ACC112 (cell line): Measurements from ENCODE around the gene ACER3.
A peak's percentile ranks its signal among the peaks of the same experiment; 100 is the strongest.
"Not testable (repeated sequence)": the region's sequence is repeated elsewhere in the genome, so short reads cannot be mapped to it uniquely, and the experiment has no call there.

Source experiments
- H2AFZ ChIP-seq: fragments of 200-600 bp; sonication (generic); one replicate; pipeline ENCODE4 v1.6.0; 2017; ENCODE audit warnings: antibody characterized with exemption, low read length; ENCODE audit not compliant: unreplicated experiment
- H3K27ac ChIP-seq: fragments of 200-600 bp; sonication (generic); 2 replicates; pipeline ENCODE4 v1.5.1; 2014; ENCODE audit warnings: low read depth, mild to moderate bottlenecking, antibody characterized with exemption, low read length, moderate library complexity
- H3K27me3 ChIP-seq: fragments of 200-600 bp; sonication (generic); 2 replicates; pipeline ENCODE4 v1.6.1; 2014; ENCODE audit warnings: mild to moderate bottlenecking, antibody characterized with exemption, low read length, moderate library complexity, mixed read lengths; ENCODE audit not compliant: insufficient read depth
- H3K36me3 ChIP-seq: fragments of 200-600 bp; sonication (generic); 2 replicates; pipeline ENCODE4 v1.6.1; 2016; ENCODE audit warnings: mild to moderate bottlenecking, antibody characterized with exemption, low read length, moderate library complexity, mixed read lengths; ENCODE audit not compliant: insufficient read depth
- H3K4me1 ChIP-seq: fragments of 200-600 bp; sonication (generic); one replicate; pipeline ENCODE4 v1.6.1; 2016; ENCODE audit warnings: low read length, mixed read lengths; ENCODE audit not compliant: insufficient read depth, unreplicated experiment, control insufficient read depth
- H3K4me3 ChIP-seq: fragments of 200-600 bp; sonication (generic); 2 replicates; pipeline ENCODE4 v1.5.1; 2014; ENCODE audit warnings: mild to moderate bottlenecking, low read depth, low read length
- H3K79me2 ChIP-seq: fragments of 200-600 bp; sonication (generic); one replicate; pipeline ENCODE4 v1.6.0; 2016; ENCODE audit warnings: low read length; ENCODE audit not compliant: control insufficient read depth, unreplicated experiment, insufficient read depth

Gene ACER3

DNA sequence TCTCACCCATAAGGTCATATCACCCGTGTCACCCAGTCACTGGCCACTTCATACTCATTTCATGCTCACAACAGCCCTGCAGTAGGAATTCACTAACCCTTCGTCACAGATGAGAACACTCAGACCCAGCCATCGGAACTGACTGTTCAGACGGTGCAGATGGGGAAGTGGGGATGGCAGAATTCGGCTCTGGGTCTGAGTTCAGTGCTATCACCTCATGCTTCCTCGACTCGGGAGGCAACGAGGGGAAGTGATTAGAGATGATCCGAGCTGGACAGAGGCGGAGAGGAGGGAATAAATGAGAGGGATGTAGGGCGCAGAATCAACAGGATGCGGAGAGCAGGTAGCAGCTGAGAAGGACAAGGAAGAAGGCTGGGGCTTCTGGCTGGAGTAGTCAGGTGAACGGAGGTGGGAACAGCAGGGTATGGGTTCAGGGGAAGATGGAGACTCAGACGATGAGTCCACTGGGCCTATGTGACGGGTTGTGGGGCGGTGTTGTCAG, 178.2 kb downstream of the ACER3 start:
- Histone ChIP-seq H3K27me3 (peaks cover 9% of the 10 kb centered on the region; the same call in 1 of the 2 replicates), H3K36me3 (no peaks in the 10 kb centered on the region), H3K79me2 (no peaks in the 10 kb centered on the region), H3K4me1 (no peaks in the 10 kb centered on the region), H3K27ac (no peak overlapping the region), H3K4me3 (no peak overlapping the region; the same call in 1 of the 2 replicates), H2AFZ (no peak overlapping the region)

- Histone ChIP-seq H3K27me3 (peaks cover 9% of the 10 kb centered on the region; the same call in 1 of the 2 replicates), H3K4me1 (no peaks in the 10 kb centered on the region), H3K79me2 (no peaks in the 10 kb centered on the region), H3K36me3 (no peaks in the 10 kb centered on the region), H2AFZ (peak overlapping the region; percentile 39), H3K4me3 (peak overlapping the region; percentile 72), H3K27ac (no peak overlapping the region)
These were observed 179.0 kb downstream of the ACER3 start for GRCh38 chr11:77039491-77040400.

DNA sequence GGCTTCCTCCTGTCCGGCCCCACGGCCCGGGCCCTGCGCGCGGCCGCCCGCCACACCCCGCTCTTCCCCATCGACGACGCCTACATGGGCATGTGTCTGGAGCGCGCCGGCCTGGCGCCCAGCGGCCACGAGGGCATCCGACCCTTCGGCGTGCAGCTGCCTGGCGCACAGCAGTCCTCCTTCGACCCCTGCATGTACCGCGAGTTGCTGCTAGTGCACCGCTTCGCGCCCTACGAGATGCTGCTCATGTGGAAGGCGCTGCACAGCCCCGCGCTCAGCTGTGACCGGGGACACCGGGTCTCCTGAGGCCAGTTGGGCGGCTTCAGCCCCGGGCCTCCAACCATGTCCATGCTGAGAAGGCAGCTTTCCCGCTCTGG, 179.7 kb downstream of the ACER3 start:
- no peak overlapping the region for H3K27ac ChIP-seq
- no peaks in the 10 kb centered on the region for H3K4me1 ChIP-seq
- peaks cover 9% of the 10 kb centered on the region; the same call in 1 of the 2 replicates for H3K27me3 ChIP-seq
- H3K4me3 ChIP-seq = peak overlapping the region; percentile 72; the same call in 1 of the 2 replicates
- no peaks in the 10 kb centered on the region for H3K79me2 ChIP-seq
- no peaks in the 10 kb centered on the region for H3K36me3 ChIP-seq
- no peak overlapping the region for H2AFZ ChIP-seq

GRCh38 chr11:77040889-77041288, 180.2 kb downstream of the ACER3 start:
- Histone ChIP-seq H2AFZ (no peak overlapping the region), H3K4me1 (no peaks in the 10 kb centered on the region), H3K27me3 (peaks cover 9% of the 10 kb centered on the region; the same call in 1 of the 2 replicates)

GRCh38 chr11:77042111-77042726, 181.5 kb downstream of the ACER3 start:
- Histone ChIP-seq H3K27ac (no peak overlapping the region), H3K27me3 (peaks cover 6% of the 10 kb centered on the region; the same call in 1 of the 2 replicates), H3K36me3 (no peaks in the 10 kb centered on the region), H2AFZ (no peak overlapping the region), H3K4me1 (no peaks in the 10 kb centered on the region), H3K4me3 (no peak overlapping the region), H3K79me2 (no peaks in the 10 kb centered on the region)

More at GRCh38 chr11:77040889-77041288, 180.2 kb downstream of the ACER3 start:
- Histone ChIP-seq H3K27ac (no peak overlapping the region), H3K36me3 (no peaks in the 10 kb centered on the region), H3K79me2 (no peaks in the 10 kb centered on the region), H3K4me3 (no peak overlapping the region)

DNA sequence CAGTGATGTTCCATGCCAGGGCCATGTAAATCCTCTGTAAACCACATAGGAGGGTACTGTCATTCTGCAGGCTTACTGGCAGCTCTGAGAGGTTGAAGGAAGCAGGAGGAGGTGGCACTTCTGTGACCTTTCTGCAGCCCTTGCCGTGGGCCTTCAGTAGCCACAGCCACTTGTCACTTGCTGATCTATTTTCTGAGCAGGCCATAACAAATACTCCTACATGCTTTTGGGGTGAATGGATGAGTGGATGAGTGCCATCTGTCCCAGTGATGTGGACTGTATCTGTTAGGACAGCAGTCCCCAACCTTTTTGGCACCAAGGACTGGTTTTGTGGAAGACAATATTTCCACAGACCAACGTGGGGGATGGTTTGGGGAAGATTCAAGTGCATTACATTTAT, 183.6 kb downstream of the ACER3 start:
- no peak overlapping the region for H3K4me3 ChIP-seq
- no peaks in the 10 kb centered on the region for H3K36me3 ChIP-seq
- H3K4me1 ChIP-seq = no peaks in the 10 kb centered on the region
- no peak overlapping the region for H3K27ac ChIP-seq
- no peaks in the 10 kb centered on the region; the same call in 1 of the 2 replicates for H3K27me3 ChIP-seq
- H3K79me2 ChIP-seq = no peaks in the 10 kb centered on the region
- no peak overlapping the region for H2AFZ ChIP-seq

GRCh38 chr11:77044886-77045285, 184.2 kb downstream of the ACER3 start:
- no peaks in the 10 kb centered on the region for H3K79me2 ChIP-seq
- H3K4me1 ChIP-seq = no peaks in the 10 kb centered on the region
- no peaks in the 10 kb centered on the region; the same call in 1 of the 2 replicates for H3K27me3 ChIP-seq
- H3K36me3 ChIP-seq = no peaks in the 10 kb centered on the region
- no peak overlapping the region for H3K4me3 ChIP-seq
- no peak overlapping the region for H3K27ac ChIP-seq
- no peak overlapping the region for H2AFZ ChIP-seq

- Histone ChIP-seq H3K27me3 (no peaks in the 10 kb centered on the region), H3K36me3 (no peaks in the 10 kb centered on the region), H3K27ac (no peak overlapping the region), H3K79me2 (no peaks in the 10 kb centered on the region), H3K4me3 (peak overlapping the region; percentile 63), H3K4me1 (no peaks in the 10 kb centered on the region), H2AFZ (peak overlapping the region; percentile 72)
These were observed 185.4 kb downstream of the ACER3 start for GRCh38 chr11:77046060-77046501.

DNA sequence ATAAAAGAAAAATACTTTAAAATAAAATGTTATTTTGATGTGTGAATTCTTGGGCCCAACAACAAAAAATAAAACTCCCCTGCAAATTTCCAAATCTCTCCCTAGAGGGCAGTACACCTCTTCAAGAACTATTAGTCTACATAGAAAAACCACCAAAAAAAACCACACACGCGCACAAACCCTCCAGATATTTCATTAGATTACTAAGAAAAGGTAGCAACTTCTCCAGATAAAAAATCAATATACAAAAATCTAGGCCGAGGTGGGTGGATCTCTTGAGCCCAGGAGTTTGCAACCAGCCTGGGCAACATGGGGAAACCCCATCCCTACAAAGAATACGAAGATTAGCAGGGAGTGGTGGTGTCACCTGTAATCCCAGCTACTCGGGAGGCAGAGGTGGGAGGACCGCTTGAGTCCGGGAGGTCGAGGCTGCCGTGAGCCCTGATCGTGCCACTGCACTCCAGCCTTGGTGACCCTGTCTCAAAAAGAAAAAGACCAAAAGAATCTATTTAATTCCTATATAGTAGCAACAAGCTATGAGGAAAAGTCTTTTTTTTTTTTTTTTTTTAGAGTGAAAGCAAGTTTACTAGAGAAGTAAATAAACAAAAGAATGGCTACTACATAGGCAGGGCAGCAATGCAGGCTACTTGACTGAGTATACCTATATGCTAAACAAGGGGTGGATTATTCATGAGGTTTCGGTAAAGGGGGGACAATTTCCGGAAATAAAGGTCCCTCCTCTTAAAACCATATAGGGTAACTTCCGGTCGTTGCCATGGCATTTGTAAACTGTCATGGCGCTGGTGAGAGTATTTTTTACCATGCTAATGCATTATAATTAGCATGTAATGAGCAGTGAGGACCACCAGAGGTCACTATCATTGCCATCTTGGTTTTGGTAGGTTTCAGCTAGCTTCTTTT, 186.5 kb downstream of the ACER3 start:
- Histone ChIP-seq H3K36me3 (no peaks in the 10 kb centered on the region), H3K27me3 (no peaks in the 10 kb centered on the region), H3K4me3 (peak overlapping the region; percentile 81), H3K27ac (no peak overlapping the region), H3K4me1 (no peaks in the 10 kb centered on the region), H2AFZ (peak overlapping the region; percentile 69), H3K79me2 (no peaks in the 10 kb centered on the region)

DNA sequence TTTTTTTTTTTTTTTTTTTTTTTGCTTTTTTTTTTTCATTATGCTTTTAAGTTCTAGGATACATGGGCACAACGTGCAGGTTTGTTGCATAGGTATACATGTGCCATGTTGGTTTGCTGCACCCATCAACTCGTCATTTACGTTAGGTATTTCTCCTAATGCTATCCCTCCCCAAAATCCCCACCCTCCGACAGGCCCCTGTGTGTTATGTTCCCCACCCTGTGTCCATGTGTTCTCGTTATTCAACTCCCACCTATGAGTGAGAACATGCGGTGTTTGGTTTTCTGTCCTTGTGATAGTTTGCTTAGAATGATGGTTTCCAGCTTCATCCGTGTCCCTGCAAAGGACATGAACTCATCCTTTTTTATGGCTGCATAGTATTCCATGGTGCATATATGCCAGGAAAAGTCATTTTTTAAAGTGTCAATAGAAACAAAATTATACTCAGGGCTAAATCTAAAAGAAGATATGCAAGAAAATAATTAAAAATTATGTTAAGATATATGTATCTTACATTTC, 187.3 kb downstream of the ACER3 start:
- H3K36me3 ChIP-seq, H3K4me1 ChIP-seq, H3K79me2 ChIP-seq, H2AFZ ChIP-seq, H3K27me3 ChIP-seq, H3K27ac ChIP-seq, H3K4me3 ChIP-seq: not testable (repeated sequence)
